Measurements from ENCODE around the gene TCEAL1.
"Not testable (repeated sequence)": the region's sequence is repeated elsewhere in the genome, so short reads cannot be mapped to it uniquely, and the experiment has no call there.

Gene TCEAL1

GRCh38 chrX:103631145-103631544, 2.4 kb downstream of the TCEAL1 start:
- DNase-seq (ENCODE audit: low read depth in 1 of 2, low spot score in 1 of 2) = no peak

- DNase-seq (ENCODE audit: low read depth in 1 of 2, low spot score in 1 of 2) = no peak
These were observed 6.7 kb downstream of the TCEAL1 start for GRCh38 chrX:103635436-103635835.

GRCh38 chrX:103637604-103638338, 9.0 kb downstream of the TCEAL1 start:
- no peak for DNase-seq (ENCODE audit: low read depth in 1 of 2, low spot score in 1 of 2)

GRCh38 chrX:103638479-103639346, 9.9 kb downstream of the TCEAL1 start:
- DNase-seq (ENCODE audit: low read depth in 1 of 2, low spot score in 1 of 2) = not testable (repeated sequence)

GRCh38 chrX:103640401-103641155, 11.8 kb downstream of the TCEAL1 start:
- DNase-seq (ENCODE audit: low read depth in 1 of 2, low spot score in 1 of 2) = no peak

GRCh38 chrX:103644125-103644524, 15.3 kb downstream of the TCEAL1 start:
- DNase-seq (ENCODE audit: low read depth in 1 of 2, low spot score in 1 of 2) = no peak

- no peak for DNase-seq (ENCODE audit: low read depth in 1 of 2, low spot score in 1 of 2)
These were observed 18.9 kb downstream of the TCEAL1 start for GRCh38 chrX:103647630-103648029.

GRCh38 chrX:103651151-103651773, 22.5 kb downstream of the TCEAL1 start:
- no peak for DNase-seq (ENCODE audit: low read depth in 1 of 2, low spot score in 1 of 2)

- DNase-seq (ENCODE audit: low read depth in 1 of 2, low spot score in 1 of 2) = not testable (repeated sequence)
These were observed 26.6 kb downstream of the TCEAL1 start for GRCh38 chrX:103655230-103656000.

GRCh38 chrX:103656617-103657016, 27.8 kb downstream of the TCEAL1 start:
- no peak for DNase-seq (ENCODE audit: low read depth in 1 of 2, low spot score in 1 of 2)

GRCh38 chrX:103657066-103657465, 28.3 kb downstream of the TCEAL1 start:
- DNase-seq (ENCODE audit: low read depth in 1 of 2, low spot score in 1 of 2) = not testable (repeated sequence)

GRCh38 chrX:103658681-103659433, 30.1 kb downstream of the TCEAL1 start:
- DNase-seq (ENCODE audit: low read depth in 1 of 2, low spot score in 1 of 2) = no peak

- not testable (repeated sequence) for DNase-seq (ENCODE audit: low read depth in 1 of 2, low spot score in 1 of 2)
These were observed 30.7 kb downstream of the TCEAL1 start for GRCh38 chrX:103659460-103659859.

- no peak for DNase-seq (ENCODE audit: low read depth in 1 of 2, low spot score in 1 of 2)
These were observed 35.4 kb downstream of the TCEAL1 start for GRCh38 chrX:103663981-103664762.

- DNase-seq (ENCODE audit: low read depth in 1 of 2, low spot score in 1 of 2) = no peak
These were observed 37.7 kb downstream of the TCEAL1 start for GRCh38 chrX:103666202-103667107.

- no peak for DNase-seq (ENCODE audit: low read depth in 1 of 2, low spot score in 1 of 2)
These were observed 41.0 kb downstream of the TCEAL1 start for GRCh38 chrX:103669745-103670144.

GRCh38 chrX:103674531-103675454, 46.0 kb downstream of the TCEAL1 start:
- no peak for DNase-seq (ENCODE audit: low read depth in 1 of 2, low spot score in 1 of 2)
